HG03520 (cell line): ENCODE data around the gene DPF3.

Experiments
- ATAC-seq: cut with Tn5 transposase; IDR thresholded peaks from one replicate; pipeline ENCODE4 v1.9.1; 2021; ENCODE audit warnings: mild to moderate bottlenecking, moderate library complexity; ENCODE audit not compliant: unreplicated experiment

Gene DPF3

DNA sequence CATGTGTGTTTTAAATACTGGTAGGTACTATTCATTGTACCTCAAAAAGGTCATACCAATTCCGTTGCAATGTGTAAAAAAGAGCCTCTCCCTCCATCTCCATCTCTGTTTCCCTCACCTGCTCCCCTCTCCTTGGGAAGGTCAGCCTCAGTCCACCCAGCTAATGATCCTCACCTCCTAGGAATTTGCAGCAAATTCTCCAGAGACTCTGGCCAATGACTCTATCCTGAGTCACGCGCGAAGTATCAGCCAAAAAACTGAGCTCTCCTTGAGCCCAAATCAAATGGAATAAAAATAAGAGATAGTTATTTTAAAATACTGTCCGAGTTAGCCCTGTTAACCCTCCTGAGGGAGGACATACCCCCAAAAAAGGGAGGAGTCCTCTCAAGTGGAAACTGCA, 148.4 kb downstream of the DPF3 start:
- no peak for ATAC-seq

DNA sequence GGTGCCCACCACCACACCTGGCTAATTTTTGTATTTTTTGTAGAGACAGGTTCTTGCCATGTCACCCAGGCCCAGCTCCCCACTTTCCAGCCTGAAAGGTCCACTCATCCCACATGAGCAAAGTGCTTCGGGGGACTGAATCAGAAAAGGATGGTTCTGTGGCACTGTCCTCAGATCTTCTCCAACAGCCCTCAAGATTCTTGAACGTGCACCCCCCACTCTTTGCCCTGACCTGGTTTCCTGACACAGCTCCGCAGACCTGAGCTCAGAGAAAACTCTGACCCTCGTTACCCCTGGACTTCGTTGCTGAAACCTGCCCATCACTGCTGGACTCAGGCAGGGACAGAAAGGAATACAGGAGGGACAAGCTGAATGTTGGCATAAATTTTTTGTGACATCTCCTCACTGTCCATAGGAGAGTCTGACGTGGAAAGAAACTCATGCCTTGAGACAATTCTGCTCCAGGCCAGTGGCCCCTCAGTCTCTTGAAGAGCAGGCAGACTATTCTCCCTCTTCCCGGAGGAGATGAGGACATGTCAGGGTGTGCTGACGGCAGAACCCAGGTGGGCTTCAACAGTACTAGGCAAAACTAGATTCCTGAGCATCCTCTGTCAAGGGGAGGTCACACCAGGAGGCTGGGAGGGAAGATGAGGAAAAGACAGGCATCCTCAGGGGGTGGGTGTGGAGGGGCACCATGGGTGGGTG, 149.3 kb downstream of the DPF3 start:
- no peak for ATAC-seq

DNA sequence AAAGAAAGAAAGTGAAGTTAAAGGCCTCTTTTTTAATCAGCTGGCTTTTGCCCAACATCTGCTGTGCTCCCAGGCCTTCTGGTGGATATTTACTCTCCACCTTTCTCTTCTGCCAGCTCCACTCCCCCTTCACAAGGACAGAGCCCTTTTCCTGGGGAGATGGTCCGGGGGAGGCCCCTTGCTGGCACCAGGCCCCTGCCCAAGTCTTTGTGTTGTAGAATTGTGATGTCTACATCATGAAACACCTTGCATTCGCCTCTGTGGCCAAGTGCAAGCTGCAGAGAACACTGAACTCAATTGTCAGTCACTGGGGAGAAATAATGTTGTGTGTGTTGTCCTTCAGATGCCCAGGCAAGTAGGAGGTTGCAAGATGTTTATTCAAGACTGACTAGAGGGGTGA, 150.3 kb downstream of the DPF3 start:
- no peak for ATAC-seq

DNA sequence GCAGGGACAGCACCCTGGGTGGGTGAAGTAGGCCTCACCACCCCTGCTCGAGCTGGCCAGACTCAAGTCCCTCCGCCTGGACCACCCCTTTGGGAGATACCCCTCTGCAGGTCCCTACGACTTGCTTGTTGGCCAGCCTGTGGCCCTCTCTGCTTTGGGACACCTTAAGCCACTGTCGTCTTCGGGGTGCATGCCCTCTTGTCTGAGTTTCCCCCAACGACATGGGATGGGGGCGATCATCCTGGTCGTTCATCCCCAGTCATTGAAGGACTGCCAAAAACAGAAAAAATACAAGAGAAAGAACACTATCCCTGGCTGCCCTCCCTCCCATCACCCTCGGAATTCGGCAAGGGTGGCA, 151.1 kb downstream of the DPF3 start:
- ATAC-seq = no peak

DNA sequence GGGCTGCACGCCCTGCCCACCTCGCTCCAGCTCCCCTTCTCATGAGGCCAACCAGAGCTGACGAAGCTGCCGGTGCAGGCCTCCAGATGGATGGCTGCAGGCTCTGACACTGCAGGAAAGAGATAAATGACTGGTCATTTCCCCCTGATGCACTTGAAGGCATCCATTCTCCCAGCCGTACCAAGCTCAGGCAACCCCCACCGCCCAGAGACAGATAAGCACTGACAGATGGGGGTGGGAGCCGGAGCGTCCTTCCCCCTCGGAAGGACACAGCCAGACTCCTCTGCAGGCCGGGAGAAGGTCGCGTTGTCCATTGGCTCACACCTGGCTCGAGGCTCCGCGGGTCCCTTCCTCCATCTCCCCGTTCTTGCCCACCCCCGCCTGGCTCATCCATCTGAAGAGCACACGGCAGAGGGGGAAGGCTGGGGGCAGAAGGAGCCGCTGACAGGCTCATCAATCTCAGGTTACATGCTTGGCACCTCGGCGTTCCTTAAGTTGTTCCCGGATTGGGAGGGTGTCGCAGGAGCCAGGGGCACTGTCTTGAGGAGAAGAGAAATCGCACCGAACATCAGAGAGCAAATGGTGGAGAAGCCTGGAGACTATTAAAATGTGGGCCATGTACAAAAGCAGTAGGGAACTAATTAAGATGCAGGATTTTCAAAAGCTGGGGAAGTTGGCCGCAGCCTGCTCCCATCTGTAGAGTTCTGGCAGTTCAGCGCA, 151.6 kb downstream of the DPF3 start:
- no peak for ATAC-seq

DNA sequence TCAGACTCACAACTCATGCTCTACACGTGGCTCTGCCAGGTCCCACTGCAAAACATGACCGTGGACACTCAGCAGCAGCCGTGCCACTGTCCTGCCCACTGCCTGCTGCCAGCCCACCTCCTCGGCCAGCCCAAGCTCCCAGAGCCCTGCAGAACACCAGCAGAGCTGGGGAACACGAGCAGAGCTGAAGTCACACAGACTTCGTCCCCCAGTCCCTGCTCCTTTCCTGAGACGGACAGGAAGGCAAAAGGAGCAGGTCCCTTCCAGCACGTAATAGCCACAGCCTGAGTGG, 152.1 kb downstream of the DPF3 start:
- no peak for ATAC-seq

DNA sequence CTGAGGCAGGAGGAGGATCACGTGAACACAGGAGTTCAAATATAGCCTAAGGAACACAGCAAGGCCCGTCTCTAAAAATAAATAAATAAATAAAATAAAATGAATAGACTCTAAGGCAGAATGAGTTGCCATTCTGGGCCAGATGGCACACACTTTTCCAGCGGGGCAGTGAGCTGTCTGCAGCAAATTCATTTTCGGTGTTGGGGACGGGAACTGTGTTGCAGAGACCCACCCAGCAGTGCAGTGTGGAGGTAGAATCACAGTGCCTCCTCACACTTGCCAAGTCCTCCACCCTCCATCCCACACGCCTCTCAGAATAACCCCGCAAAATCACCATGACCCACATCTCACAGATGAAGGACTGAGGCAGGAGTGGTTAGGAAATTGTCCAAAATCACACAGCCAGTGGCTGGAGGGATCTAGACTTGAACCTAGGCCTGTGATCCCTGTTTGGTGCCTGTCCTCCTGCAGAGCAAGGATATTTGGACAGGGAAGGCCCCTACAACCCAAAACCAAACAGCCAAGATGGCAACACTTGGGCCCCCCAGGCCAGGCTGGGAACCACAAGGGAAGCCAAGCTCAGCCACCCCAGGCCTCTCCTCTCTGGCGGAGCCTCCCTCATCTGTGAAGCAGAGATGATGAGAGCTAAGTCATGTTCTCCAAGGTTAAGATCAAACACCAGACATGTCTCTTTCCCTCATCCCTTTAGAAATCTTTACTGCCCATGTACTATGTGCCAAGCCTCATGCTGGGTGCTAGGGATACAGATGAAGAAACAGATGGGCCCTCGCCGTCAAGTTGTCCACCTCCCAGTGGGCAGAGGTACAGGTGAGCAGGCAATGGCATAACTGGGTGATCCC, 152.7 kb downstream of the DPF3 start:
- no peak for ATAC-seq

DNA sequence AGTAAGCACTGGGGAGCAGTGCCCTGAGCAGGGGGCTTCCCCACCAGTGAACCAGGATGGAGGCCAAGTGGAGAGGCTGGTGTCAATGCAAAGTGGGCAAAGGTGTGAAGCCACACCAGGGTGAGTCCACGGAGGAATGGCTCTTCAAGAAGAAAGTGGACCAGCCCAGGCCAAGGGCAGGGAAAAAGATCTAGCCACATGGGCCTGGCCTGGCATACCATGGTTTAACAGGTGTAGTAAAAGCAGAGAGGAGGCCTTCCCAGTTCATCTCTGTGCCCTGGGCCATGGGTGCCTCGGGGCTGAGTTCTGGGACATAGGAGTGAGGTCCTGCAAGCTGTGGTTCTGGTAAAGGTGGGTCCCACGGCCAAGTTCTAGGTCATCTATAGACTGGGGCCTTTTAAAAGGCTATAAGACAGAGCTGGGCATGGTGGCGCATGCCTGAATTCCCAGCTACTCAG, 153.4 kb downstream of the DPF3 start:
- ATAC-seq = no peak

DNA sequence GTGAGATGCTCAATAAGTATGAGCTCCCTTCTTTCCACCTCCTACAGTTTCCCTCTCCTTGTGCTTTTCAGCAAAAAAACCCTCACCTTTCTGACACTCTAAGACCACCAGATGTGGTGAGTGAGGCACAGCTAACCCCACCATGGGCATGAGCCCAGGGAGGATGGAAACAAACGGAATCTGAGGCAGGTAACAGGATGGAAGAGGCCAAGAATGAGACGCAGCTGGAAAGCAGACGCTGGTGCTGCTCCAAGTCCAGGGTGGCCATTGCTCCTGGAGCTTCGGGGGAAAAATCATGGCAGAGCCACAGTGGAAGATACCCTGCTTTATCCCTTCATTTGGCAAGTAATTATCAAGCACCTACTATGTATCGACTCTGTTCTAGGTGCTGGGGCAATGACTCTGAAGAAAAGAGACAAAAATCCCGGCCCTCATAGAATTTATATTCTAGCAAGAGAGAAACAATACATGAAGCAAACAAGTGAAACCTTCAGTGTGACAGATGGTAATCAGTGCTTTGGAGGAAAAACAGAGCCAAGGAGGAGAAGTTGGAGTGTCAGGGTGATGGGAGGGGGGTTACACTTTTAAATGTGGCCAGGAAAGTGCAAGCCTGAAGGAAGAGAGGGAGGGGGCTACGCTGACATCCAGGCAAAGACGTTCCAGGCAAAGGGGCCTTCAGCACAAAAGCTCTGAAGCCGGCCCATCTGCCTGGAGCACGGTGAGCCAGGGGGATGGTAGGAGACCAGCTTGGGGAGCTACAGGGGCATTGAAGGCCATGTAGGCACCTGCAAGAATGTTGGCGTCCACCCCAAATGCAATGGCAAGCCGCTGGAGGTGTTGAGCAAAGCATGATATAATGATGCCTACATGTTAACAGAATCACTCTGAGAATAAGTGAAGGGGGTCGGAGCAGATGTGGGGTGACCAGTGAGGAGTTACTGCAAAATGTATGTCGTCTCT, 154.2 kb downstream of the DPF3 start:
- ATAC-seq = no peak

DNA sequence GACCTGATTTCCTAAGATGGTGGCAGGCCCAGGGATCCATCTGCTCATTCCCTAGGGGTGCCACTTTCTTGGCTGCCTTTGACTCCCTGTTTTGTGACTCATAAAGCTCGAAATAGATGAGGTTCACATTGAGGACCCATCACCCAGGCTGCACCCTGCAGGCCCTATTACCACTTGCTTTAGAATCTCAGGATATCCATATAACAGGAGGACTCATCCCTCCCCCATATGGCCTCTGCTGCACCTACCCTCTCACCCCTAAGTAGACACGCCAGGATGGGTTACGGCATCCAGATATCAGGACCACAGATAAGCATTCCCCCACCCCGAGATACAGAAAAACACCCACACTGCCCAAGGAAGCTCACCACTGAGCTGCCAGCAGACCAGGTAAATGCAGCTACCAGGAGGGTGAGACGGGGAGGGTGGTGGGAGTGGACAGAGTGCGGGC, 155.7 kb downstream of the DPF3 start:
- no peak for ATAC-seq

DNA sequence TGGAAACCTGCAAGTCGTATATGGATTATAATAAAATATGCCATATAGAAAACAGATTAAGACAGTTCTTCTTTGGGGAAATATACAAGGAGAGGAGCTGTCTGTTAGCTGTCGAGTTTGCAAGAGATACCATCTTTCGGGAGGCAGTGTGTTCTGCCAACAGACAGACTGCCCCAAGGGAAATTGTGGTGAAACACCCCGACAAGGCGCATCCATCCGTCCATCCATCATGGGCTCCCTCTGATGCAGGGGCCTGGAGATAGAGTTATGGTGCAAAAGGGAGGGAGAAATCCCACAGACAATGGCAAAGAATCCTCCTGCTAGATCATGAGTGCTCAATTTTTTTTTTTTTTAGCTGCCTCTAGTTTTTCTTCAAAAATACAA, 156.3 kb downstream of the DPF3 start:
- no peak for ATAC-seq

DNA sequence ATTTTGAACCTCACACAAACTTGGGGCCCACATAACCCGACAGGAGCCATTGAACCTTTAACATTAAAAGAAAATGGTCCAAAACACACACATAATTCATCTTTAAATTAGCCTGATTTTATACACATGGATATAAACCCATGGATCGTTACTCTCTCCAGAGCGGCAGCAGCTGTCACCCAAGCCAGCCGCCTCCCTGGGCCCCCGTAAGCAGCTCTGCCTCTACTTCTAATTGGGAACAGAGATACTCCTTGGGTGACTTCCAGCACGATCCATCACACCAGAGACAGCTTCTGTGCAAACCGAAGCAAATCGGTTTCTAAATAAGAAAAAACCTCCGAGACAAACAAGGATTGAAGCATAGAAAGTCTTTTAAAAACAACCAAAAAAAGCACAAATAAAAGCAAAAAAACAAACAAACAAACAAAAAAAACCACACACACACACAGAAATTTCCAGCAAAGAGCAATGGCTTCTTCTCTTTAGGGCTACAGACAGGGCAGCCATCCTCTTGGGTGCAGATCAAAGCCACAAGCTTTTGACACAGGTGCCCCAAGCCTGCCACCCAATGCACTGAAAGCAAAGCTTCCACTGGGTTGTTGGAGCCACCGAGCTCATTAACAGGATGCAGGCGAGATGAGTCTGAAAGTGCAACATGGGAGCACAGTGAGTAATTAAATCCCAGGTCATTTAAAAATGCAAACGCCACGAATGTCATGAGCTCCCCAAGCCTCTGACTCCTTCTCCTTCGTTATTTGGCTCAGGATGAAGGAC, 156.9 kb downstream of the DPF3 start:
- no peak for ATAC-seq

DNA sequence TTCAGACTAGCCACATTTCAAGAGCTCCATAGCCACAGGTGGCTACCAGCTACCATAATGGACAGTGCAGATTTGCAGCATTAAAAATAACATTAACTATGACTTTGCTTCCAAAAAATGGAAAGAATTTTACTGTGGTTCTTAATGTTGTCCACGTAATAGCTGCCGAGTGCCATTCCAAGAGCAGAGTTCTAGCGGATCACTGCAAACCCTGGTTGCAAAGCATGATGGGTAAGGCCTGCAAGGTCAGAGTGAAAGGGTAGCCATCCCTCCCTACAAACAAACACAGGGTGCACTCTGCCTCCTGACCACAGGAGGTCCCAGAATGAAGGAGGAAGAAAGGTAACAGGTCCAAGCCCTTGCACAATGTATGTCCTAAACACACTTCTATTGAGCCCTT, 157.6 kb downstream of the DPF3 start:
- no peak for ATAC-seq

DNA sequence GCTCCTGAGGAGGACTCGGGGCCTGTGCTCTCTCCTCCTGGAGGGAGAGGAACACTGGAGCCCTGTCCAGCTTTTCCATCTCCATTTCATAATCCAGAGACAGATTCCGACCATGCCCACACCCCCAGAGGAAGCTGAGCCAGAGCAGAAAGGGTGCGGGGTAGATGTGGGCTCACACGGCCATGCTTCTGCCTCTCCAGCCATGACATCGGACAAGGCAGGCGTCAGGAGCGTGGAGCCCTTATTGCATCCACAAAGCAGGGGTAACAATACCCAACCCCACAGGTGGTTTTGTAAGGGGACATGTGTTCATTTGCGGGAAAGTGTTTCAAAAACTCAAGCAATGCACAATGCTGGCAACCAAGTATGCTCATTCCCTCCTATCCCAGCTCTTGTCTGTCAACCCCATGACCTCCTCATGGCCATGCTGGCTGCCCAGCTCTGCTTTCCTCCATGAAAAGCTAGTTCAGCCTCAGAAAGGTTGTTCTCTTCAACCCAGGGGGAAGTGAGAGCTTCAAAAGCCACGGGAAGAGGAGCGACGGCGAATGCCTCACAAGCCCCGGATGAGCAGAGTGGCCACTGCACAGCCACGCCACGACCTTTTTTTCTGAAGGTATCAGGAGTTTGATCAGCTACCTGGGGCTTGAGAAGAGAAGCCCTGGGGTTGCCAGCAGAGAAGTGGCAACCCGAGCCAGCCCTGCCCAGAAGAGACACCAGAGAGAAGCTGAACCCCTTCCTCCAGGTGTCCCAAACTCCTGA, 161.7 kb downstream of the DPF3 start:
- ATAC-seq = no peak

DNA sequence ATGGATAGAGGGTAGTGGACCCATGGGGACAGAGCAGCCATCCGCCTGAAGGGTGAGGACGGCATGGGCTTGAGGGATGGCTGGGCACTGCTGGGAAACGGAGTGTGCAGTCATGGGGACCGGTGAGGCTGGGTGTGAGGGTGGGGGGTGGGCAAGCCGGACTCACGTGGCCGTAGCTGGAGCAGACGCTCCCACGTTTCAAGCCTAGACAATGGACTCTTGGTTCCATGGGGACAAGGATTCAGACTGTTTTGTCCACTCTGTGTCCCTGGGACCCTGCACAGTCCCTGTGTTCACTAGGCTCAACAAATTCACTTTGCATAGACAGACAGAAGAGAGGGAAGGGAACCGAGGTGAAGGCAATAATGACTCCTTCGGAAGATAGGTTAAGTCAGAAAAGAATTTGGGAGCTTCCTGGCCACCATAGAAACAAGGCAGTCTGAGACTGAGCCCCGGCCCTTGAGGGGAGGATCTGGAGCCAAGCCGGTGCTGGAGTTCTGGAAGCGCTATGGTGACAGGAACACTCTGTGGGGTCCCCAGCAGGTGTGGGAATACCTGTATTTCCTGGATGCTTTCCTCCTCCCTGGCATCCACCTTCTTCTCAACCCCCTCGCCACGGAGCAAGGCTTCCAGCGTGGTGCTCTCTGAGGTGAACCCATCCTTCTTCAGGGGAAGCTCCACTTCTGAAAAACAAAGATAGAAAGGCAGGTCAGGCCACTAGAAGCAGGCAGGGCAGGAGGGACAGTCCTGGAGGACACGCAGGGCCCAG, 162.5 kb downstream of the DPF3 start:
- no peak for ATAC-seq

DNA sequence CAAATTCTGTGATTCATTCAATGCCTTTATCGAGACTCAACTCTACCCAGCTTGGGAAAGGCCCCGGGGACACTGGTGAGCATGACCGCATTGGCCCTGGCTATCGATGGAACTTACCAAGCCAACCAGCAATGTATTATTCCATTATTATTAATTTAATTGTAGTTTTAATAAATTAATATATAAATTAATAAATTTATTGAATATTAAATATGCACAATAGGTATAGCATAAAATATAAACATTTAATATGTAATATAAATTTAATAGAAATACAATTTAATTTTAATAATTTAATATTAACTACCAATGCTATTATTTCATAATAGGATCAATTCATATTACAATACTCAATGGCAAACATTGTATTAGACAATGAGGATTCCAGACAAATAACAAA, 163.4 kb downstream of the DPF3 start:
- ATAC-seq = no peak

DNA sequence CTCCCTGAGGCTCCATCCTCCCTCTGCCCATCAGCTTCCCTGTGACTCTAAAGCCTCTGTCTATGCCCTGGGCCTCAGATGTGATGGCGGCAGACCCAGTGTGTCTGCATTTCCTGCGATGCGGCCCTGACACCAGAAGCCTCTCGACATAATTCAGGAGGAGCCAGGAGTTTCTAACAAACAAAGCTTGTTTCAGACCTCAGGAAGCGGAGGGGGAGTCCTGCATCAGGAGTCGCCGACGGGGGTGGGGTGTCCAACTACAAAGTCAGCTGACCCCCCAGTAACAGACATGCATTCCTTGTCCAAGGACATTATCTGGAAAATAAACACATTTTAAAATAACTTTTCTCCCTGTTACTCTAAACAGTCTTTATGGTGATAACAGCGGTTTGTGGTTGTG, 167.5 kb downstream of the DPF3 start:
- ATAC-seq = no peak

DNA sequence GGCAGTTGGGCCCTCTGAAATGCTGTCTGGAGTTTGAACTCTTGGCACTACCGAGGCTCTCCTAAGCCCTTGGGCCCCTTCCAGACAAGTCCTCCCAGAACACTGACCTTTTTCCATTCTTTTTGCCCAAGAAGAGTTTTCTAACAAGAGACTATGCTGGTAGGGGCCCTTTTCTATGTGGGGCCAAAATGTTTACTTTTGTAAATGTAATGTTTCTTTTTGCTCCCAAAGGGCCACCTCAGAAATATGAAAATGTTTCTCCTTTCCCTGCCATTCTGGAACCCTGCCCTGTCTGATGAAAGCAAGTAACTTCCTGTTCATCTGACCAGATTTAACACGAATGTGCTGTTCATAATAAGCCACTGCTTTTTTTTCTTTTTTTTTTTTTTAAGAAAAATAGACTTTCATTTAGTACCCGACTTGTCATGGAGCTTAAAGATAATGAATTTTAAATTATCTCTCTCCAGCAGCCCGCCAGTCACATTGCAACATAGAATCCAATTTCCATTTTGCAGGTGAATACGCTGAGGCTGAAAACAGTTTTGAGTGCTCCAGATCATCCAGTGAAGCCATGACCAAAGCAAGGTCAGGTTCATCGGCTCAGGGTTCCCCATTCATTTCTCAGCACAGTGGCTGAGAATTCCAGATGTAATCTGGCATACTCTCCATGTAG, 169.9 kb downstream of the DPF3 start:
- no peak for ATAC-seq
